IMR-90 (cell line): Measurements from ENCODE around the gene SUPT3H. TPM values are rescaled to one million over a fixed set of nuclear protein-coding genes. Genes with fewer than 3 reads are reported as not detected.

Experiments
- ATAC-seq: fragments of 200-7000 bp; cut with Tn5 transposase; 2 replicates; pipeline ENCODE4 v1.9.1; 2020; ENCODE audit warnings: low read depth, mild to moderate bottlenecking, moderate library complexity
- BruUV-seq: library from RNA; stranded (reverse); fragments of 400-500 nt; replicated peaks from 2 replicates; lab custom pipeline; 2021; lab: Mats Ljungman, UMichigan
- CTCF ChIA-PET: fragments of 300-600 bp; formaldehyde crosslinking; extraction: SDS; loops from one replicate; lab custom pipeline; 2021; ENCODE audit warnings: antibody characterized with exemption; lab: Yijun Ruan, JAX
- POLR2A ChIA-PET: fragments of 300-600 bp; sonication (Branson Sonifier 250); formaldehyde crosslinking; loops from one replicate; lab custom pipeline; 2022; ENCODE audit warnings: antibody characterized with exemption; ENCODE audit not compliant: unreplicated experiment; lab: Charles Lee
- DNase-seq: peaks from one replicate; pipeline ENCODE4 v3.0.0; 2013
- H2AFZ ChIP-seq: replicated peaks from 2 replicates; pipeline ENCODE3; 2013; ENCODE audit warnings: low read length, mild to moderate bottlenecking; ENCODE audit not compliant: poor library complexity
- H2AK5ac ChIP-seq: 2 replicates; pipeline ENCODE4 v1.6.1; 2013; ENCODE audit warnings: low read depth, low read length, inconsistent platforms
- H2AK9ac ChIP-seq: replicated peaks from 2 replicates; pipeline ENCODE3; 2013; ENCODE audit warnings: mild to moderate bottlenecking, low read depth, low read length, moderate library complexity; ENCODE audit not compliant: poor library complexity
- H2BK120ac ChIP-seq: 2 replicates; pipeline ENCODE4 v1.6.1; 2013; ENCODE audit warnings: low read depth, low read length, inconsistent platforms
- H2BK15ac ChIP-seq: 3 replicates; pipeline ENCODE4 v1.6.1; 2013; ENCODE audit warnings: low read depth, low read length, inconsistent platforms
- H2BK20ac ChIP-seq: 2 replicates; pipeline ENCODE4 v1.6.1; 2013; ENCODE audit warnings: low read depth, mild to moderate bottlenecking, inconsistent platforms, low read length, moderate library complexity
- H2BK5ac ChIP-seq: 2 replicates; pipeline ENCODE4 v1.6.1; 2013; ENCODE audit warnings: mild to moderate bottlenecking, low read depth, low read length, inconsistent platforms; ENCODE audit not compliant: poor library complexity, severe bottlenecking
- H3K14ac ChIP-seq: replicated peaks from 2 replicates; pipeline ENCODE4 v1.6.1; 2013; ENCODE audit warnings: low read depth, low read length, inconsistent platforms
- H3K18ac ChIP-seq: 2 replicates; pipeline ENCODE4 v1.6.1; 2013; ENCODE audit warnings: low read depth, low read length, control low read depth
- H3K23ac ChIP-seq: 2 replicates; pipeline ENCODE4 v1.6.1; 2013; ENCODE audit warnings: low read depth, low read length, inconsistent platforms
- H3K27ac ChIP-seq: 2 replicates; pipeline ENCODE4 v1.5.1; 2013; ENCODE audit warnings: mild to moderate bottlenecking, control low read depth, low read length; ENCODE audit not compliant: insufficient read depth
- H3K27me3 ChIP-seq: 2 replicates; pipeline ENCODE4 v1.6.1; 2013; ENCODE audit warnings: low read length; ENCODE audit not compliant: control insufficient read depth, insufficient read depth
- H3K36me3 ChIP-seq: 2 replicates; pipeline ENCODE4 v1.6.1; 2013; ENCODE audit warnings: low read length, mixed read lengths; ENCODE audit not compliant: control insufficient read depth, insufficient read depth
- H3K4ac ChIP-seq: 2 replicates; pipeline ENCODE4 v1.6.1; 2013; ENCODE audit warnings: low read depth, low read length, inconsistent platforms
- H3K4me1 ChIP-seq: 2 replicates; pipeline ENCODE4 v1.6.1; 2013; ENCODE audit warnings: low read length, mixed read lengths; ENCODE audit not compliant: control insufficient read depth, insufficient read depth
- H3K4me2 ChIP-seq: 2 replicates; pipeline ENCODE4 v1.6.1; 2013; ENCODE audit warnings: low read depth, mild to moderate bottlenecking, control low read depth, low read length, moderate library complexity
- H3K4me3 ChIP-seq: 2 replicates; pipeline ENCODE4 v1.5.1; 2013; ENCODE audit warnings: low read depth, mild to moderate bottlenecking, control low read depth, low read length, moderate library complexity; ENCODE audit not compliant: insufficient read depth
- H3K56ac ChIP-seq: 2 replicates; pipeline ENCODE4 v1.6.1; 2013; ENCODE audit warnings: low read length, inconsistent platforms; ENCODE audit not compliant: insufficient read depth; ENCODE audit errors: extremely low read depth
- H3K79me1 ChIP-seq, 2 experiments: 2 replicates each; pipeline ENCODE4 v1.6.1; 2013; ENCODE audit warnings: low read length in 2 of 2, inconsistent platforms in 1 of 2, low read depth in 1 of 2
- H3K9ac ChIP-seq: 2 replicates; pipeline ENCODE4 v1.6.1; 2013; ENCODE audit warnings: low read depth, low read length, control low read depth
- H3K9me1 ChIP-seq: 2 replicates; pipeline ENCODE4 v1.6.1; 2013; ENCODE audit warnings: low read length, inconsistent platforms; ENCODE audit not compliant: insufficient read depth
- H3K9me3 ChIP-seq: 2 replicates; pipeline ENCODE4 v1.6.1; 2013; ENCODE audit warnings: low read length; ENCODE audit not compliant: control insufficient read depth, insufficient read depth
- H4K20me1 ChIP-seq: 2 replicates; pipeline ENCODE4 v1.6.1; 2013; ENCODE audit warnings: low read length, inconsistent platforms; ENCODE audit not compliant: insufficient read depth
- H4K5ac ChIP-seq: 2 replicates; pipeline ENCODE4 v1.6.1; 2013; ENCODE audit warnings: mild to moderate bottlenecking, low read depth, low read length, control low read depth
- H4K8ac ChIP-seq, 2 experiments: 2 replicates each; pipeline ENCODE4 v1.6.1; 2013; ENCODE audit warnings: low read depth in 2 of 2, low read length in 2 of 2, control low read depth in 1 of 2, inconsistent platforms in 1 of 2
- H4K91ac ChIP-seq: 2 replicates; pipeline ENCODE4 v1.6.1; 2013; ENCODE audit warnings: low read depth, low read length, inconsistent platforms; ENCODE audit not compliant: insufficient read depth
- BHLHE40 ChIP-seq: fragments of 150-350 bp; IDR thresholded peaks from 2 replicates; pipeline ENCODE4 v1.6.1; 2016; ENCODE audit warnings: mild to moderate bottlenecking, low read depth, low read length
- CEBPB ChIP-seq: IDR thresholded peaks from 2 replicates; pipeline ENCODE4 v1.6.1; 2012; ENCODE audit warnings: low read depth, low read length, improper control_type of control experiment
- CHD1 ChIP-seq: IDR thresholded peaks from 2 replicates; pipeline ENCODE4 v1.6.1; 2012; ENCODE audit warnings: low read depth, low read length, improper control_type of control experiment
- FOS ChIP-seq: fragments of 150-350 bp; IDR thresholded peaks from 2 replicates; pipeline ENCODE4 v1.6.1; 2016; ENCODE audit warnings: low read depth, low read length
- MAFK ChIP-seq: IDR thresholded peaks from 2 replicates; pipeline ENCODE4 v1.6.1; 2012; ENCODE audit warnings: low read depth, low read length, improper control_type of control experiment
- MAZ ChIP-seq: IDR thresholded peaks from 2 replicates; pipeline ENCODE4 v1.6.1; 2012; ENCODE audit warnings: low read depth, mild to moderate bottlenecking, low read length, improper control_type of control experiment, moderate library complexity, borderline replicate concordance
- MXI1 ChIP-seq: IDR thresholded peaks from 2 replicates; pipeline ENCODE4 v1.6.1; 2012; ENCODE audit warnings: low read depth, mild to moderate bottlenecking, low read length, moderate library complexity, borderline replicate concordance
- NFE2L2 ChIP-seq: fragments of 150-350 bp; IDR thresholded peaks from 2 replicates; pipeline ENCODE4 v1.6.1; 2016; ENCODE audit warnings: low read depth, mild to moderate bottlenecking, low read length
- RFX5 ChIP-seq: IDR thresholded peaks from 2 replicates; pipeline ENCODE4 v1.8.0; 2012; ENCODE audit warnings: low read depth, mild to moderate bottlenecking, low read length, moderate library complexity
- SMC3 ChIP-seq: fragments of 150-350 bp; IDR thresholded peaks from 2 replicates; pipeline ENCODE4 v1.6.1; 2016; ENCODE audit warnings: low read depth, mild to moderate bottlenecking, antibody characterized with exemption, low read length, moderate library complexity
- WGBS, 2 experiments: methylation state at CpG; one replicate each; pipeline versions ENCODE4 v1.1.5 to v1.1.7; 2013; ENCODE audit warnings: missing lambda C conversion rate in 2 of 2; ENCODE audit not compliant: insufficient read length in 1 of 2; ENCODE audit errors: extremely low coverage in 2 of 2; 5-methylcytosine and 5-hydroxymethylcytosine counted together
- dilution Hi-C: fragments of 300-500 bp; cut with HindIII; formaldehyde crosslinking; loops from one replicate; pipeline ENCODE4 v1.14.3; 2018; ENCODE audit warnings: low sequenced_read_pairs; ENCODE audit not compliant: unreplicated experiment
- in situ Hi-C: fragments of 300-500 bp; cut with MboI; formaldehyde crosslinking; loops from 3 replicates; pipeline ENCODE4 v1.14.3; 2019; ENCODE audit warnings: low sequenced_read_pairs, inconsistent platforms, mixed read lengths
- intact Hi-C: fragments of 100-400 bp; cut with micrococcal nuclease; formaldehyde crosslinking; loops from 2 replicates; pipeline ENCODE4 v1.10.0; 2022
- polyA plus RNA-seq, 3 experiments: library from polyadenylated mRNA; depleted of rRNA; stranded (reverse); fragments of >200 nt; gene quantifications; 2 replicates each; pipeline ENCODE4 v1.2.3, GENCODE V29; 2012; ENCODE audit warnings: low replicate concordance in 1 of 3
- total RNA-seq: library from RNA; depleted of rRNA; stranded (reverse); fragments of >200 nt; gene quantifications from 2 replicates; pipeline ENCODE4 v1.2.3, GENCODE V29; 2012
- TF ChIP-seq, protein P1 (sequence below): conservative IDR thresholded peaks from 2 replicates; pipeline ENCODE4 v1.5.1; 2012; ENCODE audit warnings: mild to moderate bottlenecking, low read depth, low read length, improper control_type of control experiment
- TF ChIP-seq, protein P2 (sequence below): fragments of 150-350 bp; IDR thresholded peaks from 2 replicates; pipeline ENCODE4 v1.6.1; 2017; ENCODE audit warnings: mild to moderate bottlenecking, antibody characterized with exemption, low read length, low read depth
- TF ChIP-seq, protein P3 (sequence below): fragments of 150-350 bp; IDR thresholded peaks from 2 replicates; pipeline ENCODE4 v1.6.1; 2016; ENCODE audit warnings: low read depth, mild to moderate bottlenecking, low read length, moderate library complexity, borderline replicate concordance

Gene SUPT3H
- total and polyA plus RNA-seq, 2 of the 4 experiments (the other 2 are of a cell fraction) = 4.5 to 5.0 TPM

DNA sequence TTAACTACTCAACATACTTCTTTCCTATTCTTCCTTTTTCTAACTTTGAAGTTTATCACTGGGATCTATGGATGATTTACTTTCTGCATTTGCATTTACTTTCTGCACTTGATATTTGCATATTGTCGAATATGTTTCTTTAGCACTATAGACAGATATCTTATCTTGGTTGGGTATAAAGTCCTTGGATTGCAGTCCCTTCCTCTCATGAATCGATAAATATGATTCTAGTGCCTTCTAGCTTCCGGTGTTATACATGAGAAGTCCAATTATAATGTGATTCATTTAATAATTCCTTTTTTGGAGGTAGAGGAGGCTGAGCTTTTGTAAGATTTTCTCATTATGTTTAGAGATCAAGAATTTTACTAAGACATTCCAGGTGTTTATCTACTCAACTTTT, 370.8 kb downstream of the SUPT3H start:
- Histone ChIP-seq H3K9me3 (no peaks in the 10 kb centered on the region), H2BK120ac (no peak overlapping the region), H3K14ac (no peak overlapping the region), H3K18ac (no peak overlapping the region), H3K36me3 (no peaks in the 10 kb centered on the region), H4K8ac (no peak overlapping the region), H2BK15ac (no peak overlapping the region), H3K4me1 (no peaks in the 10 kb centered on the region), H3K4me3 (no peak overlapping the region), H2BK20ac (no peak overlapping the region), H2AFZ (no peak overlapping the region), H3K9me1 (no peaks in the 10 kb centered on the region), H4K5ac (no peak overlapping the region), H3K4ac (no peak overlapping the region), H3K9ac (no peak overlapping the region), H4K91ac (no peak overlapping the region), H3K23ac (no peak overlapping the region), H3K56ac (no peak overlapping the region), H3K27me3 (no peaks in the 10 kb centered on the region), H3K79me1 (no peaks in the 10 kb centered on the region), H3K4me2 (no peak overlapping the region), H2AK9ac (no peak overlapping the region), H2BK5ac (no peak overlapping the region), H3K27ac (no peak overlapping the region), H4K20me1 (no peaks in the 10 kb centered on the region), H2AK5ac (no peak overlapping the region)
- dilution Hi-C loops = no loop called here
- ChIA-PET POLR2A (no interaction called here), CTCF (no interaction called here)
- in situ Hi-C loops = no loop called here
- no TSS peak for BruUV-seq
- intact Hi-C loops = no loop called here
- TF ChIP-seq MAFK = no peak
- TF ChIP-seq NFE2L2 = no peak
- TF ChIP-seq MAZ = no peak
- TF ChIP-seq CEBPB = no peak
- no peak for TF ChIP-seq BHLHE40
- TF ChIP-seq SMC3 = no peak
- TF ChIP-seq, protein P1, sequence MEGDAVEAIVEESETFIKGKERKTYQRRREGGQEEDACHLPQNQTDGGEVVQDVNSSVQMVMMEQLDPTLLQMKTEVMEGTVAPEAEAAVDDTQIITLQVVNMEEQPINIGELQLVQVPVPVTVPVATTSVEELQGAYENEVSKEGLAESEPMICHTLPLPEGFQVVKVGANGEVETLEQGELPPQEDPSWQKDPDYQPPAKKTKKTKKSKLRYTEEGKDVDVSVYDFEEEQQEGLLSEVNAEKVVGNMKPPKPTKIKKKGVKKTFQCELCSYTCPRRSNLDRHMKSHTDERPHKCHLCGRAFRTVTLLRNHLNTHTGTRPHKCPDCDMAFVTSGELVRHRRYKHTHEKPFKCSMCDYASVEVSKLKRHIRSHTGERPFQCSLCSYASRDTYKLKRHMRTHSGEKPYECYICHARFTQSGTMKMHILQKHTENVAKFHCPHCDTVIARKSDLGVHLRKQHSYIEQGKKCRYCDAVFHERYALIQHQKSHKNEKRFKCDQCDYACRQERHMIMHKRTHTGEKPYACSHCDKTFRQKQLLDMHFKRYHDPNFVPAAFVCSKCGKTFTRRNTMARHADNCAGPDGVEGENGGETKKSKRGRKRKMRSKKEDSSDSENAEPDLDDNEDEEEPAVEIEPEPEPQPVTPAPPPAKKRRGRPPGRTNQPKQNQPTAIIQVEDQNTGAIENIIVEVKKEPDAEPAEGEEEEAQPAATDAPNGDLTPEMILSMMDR = no peak
- no peak for TF ChIP-seq RFX5
- TF ChIP-seq, protein P2, sequence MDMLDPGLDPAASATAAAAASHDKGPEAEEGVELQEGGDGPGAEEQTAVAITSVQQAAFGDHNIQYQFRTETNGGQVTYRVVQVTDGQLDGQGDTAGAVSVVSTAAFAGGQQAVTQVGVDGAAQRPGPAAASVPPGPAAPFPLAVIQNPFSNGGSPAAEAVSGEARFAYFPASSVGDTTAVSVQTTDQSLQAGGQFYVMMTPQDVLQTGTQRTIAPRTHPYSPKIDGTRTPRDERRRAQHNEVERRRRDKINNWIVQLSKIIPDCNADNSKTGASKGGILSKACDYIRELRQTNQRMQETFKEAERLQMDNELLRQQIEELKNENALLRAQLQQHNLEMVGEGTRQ = no peak
- no peak for TF ChIP-seq CHD1
- no peak for TF ChIP-seq FOS
- TF ChIP-seq MXI1 = no peak
- TF ChIP-seq, protein P3, sequence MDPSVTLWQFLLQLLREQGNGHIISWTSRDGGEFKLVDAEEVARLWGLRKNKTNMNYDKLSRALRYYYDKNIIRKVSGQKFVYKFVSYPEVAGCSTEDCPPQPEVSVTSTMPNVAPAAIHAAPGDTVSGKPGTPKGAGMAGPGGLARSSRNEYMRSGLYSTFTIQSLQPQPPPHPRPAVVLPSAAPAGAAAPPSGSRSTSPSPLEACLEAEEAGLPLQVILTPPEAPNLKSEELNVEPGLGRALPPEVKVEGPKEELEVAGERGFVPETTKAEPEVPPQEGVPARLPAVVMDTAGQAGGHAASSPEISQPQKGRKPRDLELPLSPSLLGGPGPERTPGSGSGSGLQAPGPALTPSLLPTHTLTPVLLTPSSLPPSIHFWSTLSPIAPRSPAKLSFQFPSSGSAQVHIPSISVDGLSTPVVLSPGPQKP = no peak
- DNase-seq (no peak), ATAC-seq (no peak)
- no CpG with 5 or more reads among the region's 3 CpGs for WGBS, 2 experiments
